NCI-H460 (cell line): Measurements from ENCODE around the gene SLC6A9. TPM values are rescaled to one million over a fixed set of nuclear protein-coding genes. Genes with fewer than 3 reads are reported as not detected.

Source experiments
- DNase-seq: peaks from one replicate; pipeline ENCODE4 v3.0.0-alpha.2; 2016; ENCODE audit warnings: low read depth; ENCODE audit errors: extremely low read depth
- total RNA-seq: library from RNA; depleted of rRNA; stranded (reverse); fragments of >200 nt; shearing (Covaris generic); gene quantifications from 2 replicates; pipeline ENCODE4 v1.2.3, GENCODE V29; 2014; rRNA removed

SLC6A9 gene
- total RNA-seq, 1 experiment from 2014 or later = 12.9 TPM

GRCh38 chr1:43951021-43951985 is 80.0 kb downstream of the SLC6A9 start:
- DNase-seq = no peak

GRCh38 chr1:43949678-43950077 is 81.6 kb downstream of the SLC6A9 start:
- DNase-seq = no peak

GRCh38 chr1:43947874-43948437 is 83.3 kb downstream of the SLC6A9 start:
- no peak for DNase-seq

GRCh38 chr1:43947061-43947873 is 84.0 kb downstream of the SLC6A9 start:
- DNase-seq = no peak

Other genes with a start within 250 kb of the SLC6A9 start
- 9.7 and 10.7 TPM in 2 replicates for gene ARTN, start 97.7 kb downstream of the SLC6A9 start, total RNA-seq
- gene IPO13, start 84.5 kb downstream of the SLC6A9 start, total RNA-seq = 10.1 and 11.6 TPM in 2 replicates
- 28.1 and 28.9 TPM in 2 replicates for gene DPH2, start 61.5 kb downstream of the SLC6A9 start, total RNA-seq
- gene ATP6V0B, start 56.5 kb downstream of the SLC6A9 start, total RNA-seq = 109 and 124 TPM in 2 replicates
- 38.6 and 46.2 TPM in 2 replicates for gene B4GALT2, start 52.3 kb downstream of the SLC6A9 start, total RNA-seq
- gene CCDC24, start 39.9 kb downstream of the SLC6A9 start, total RNA-seq = 1.0 and 1.2 TPM in 2 replicates
- not detected in 2 replicates for gene KLF17, start 87.4 kb upstream of the SLC6A9 start, total RNA-seq
- gene KLF18, start 110.2 kb upstream of the SLC6A9 start, total RNA-seq = not detected in 2 replicates
- 11.1 and 12.7 TPM in 2 replicates for gene DMAP1, start 182.0 kb upstream of the SLC6A9 start, total RNA-seq